HepG2 (cell line): ENCODE measurements around the gene MKX. TPM values are rescaled to one million over a fixed set of nuclear protein-coding genes. Genes with fewer than 3 reads are reported as not detected.

Experiments
- ATAC-seq: fragments of 200-7000 bp; cut with Tn5 transposase; 3 replicates; pipeline ENCODE4 v1.9.1; 2020; ENCODE audit warnings: mild to moderate bottlenecking, moderate library complexity
- BruUV-seq: library from RNA; stranded (reverse); fragments of 400-500 nt; replicated peaks from 2 replicates; lab custom pipeline; 2021; lab: Mats Ljungman, UMichigan
- CTCF ChIA-PET: fragments of 300-600 bp; formaldehyde crosslinking; extraction: SDS; loops from one replicate; lab custom pipeline; 2021; ENCODE audit warnings: low total read pairs, inconsistent platforms, low intra/inter-chr PET ratio; lab: Yijun Ruan, JAX
- POLR2A ChIA-PET: fragments of 350-600 bp; sonication (Branson Sonifier 250); formaldehyde crosslinking; loops from one replicate; lab custom pipeline; 2020; ENCODE audit warnings: antibody characterized with exemption, inconsistent platforms; lab: Yijun Ruan, JAX
- DNase-seq: peaks from one replicate; pipeline ENCODE4 v3.0.0-alpha.2; 2015; ENCODE audit warnings: low spot score
- FAIRE-seq: peaks from 3 replicates; lab custom pipeline; 2011; peaks lifted over from hg19 to GRCh38; lab: Jason Lieb, UNC
- H2AFZ ChIP-seq: one replicate; pipeline ENCODE4 v1.6.1; 2011; ENCODE audit warnings: low read length, inconsistent platforms
- H3K27ac ChIP-seq: fragments of 300-600 bp; 3 replicates; pipeline ENCODE4 v1.8.0; 2011; ENCODE audit warnings: mixed run types, mild to moderate bottlenecking, mixed read lengths, low read length, inconsistent platforms; ENCODE audit not compliant: insufficient read depth; ENCODE audit errors: extremely low read length
- H3K27me3 ChIP-seq, 2 experiments: fragments of 200-600 bp in 1 of 2; 2 replicates in 1 of 2; 3 replicates in 1 of 2; pipeline versions ENCODE4 v1.6.0 to v1.8.0; 2011; ENCODE audit warnings: low read length in 2 of 2, mild to moderate bottlenecking in 2 of 2, moderate library complexity in 2 of 2, inconsistent platforms in 1 of 2; ENCODE audit not compliant: insufficient read depth in 2 of 2, control insufficient read depth in 1 of 2
- H3K36me3 ChIP-seq, 2 experiments: fragments of 200-600 bp in 1 of 2; replicated peaks in 1 of 2; 2 replicates in 1 of 2; 3 replicates in 1 of 2; pipeline versions ENCODE4 v1.5.1 to v1.8.0; 2011; ENCODE audit warnings: low read length in 2 of 2, inconsistent platforms in 1 of 2; ENCODE audit not compliant: insufficient read depth in 2 of 2, control insufficient read depth in 1 of 2
- H3K4me1 ChIP-seq: 2 replicates; pipeline ENCODE4 v1.5.1; 2012; ENCODE audit warnings: low read length, inconsistent platforms; ENCODE audit not compliant: insufficient read depth
- H3K4me2 ChIP-seq: 2 replicates; pipeline ENCODE4 v1.6.0; 2011; ENCODE audit warnings: low read depth, low read length, inconsistent platforms
- H3K4me3 ChIP-seq, 3 experiments: fragments of 200-600 bp in 1 of 3; sonication (generic), shearing (Covaris generic) in 1 of 3; replicated peaks in 1 of 3; 2 replicates each; pipeline ENCODE4 v1.5.1; 2011 to 2016; ENCODE audit warnings: low read length in 3 of 3, inconsistent platforms in 2 of 3, low read depth in 2 of 3, mild to moderate bottlenecking in 2 of 3, control low read depth in 1 of 3, mixed read lengths in 1 of 3; ENCODE audit not compliant: insufficient read depth in 1 of 3
- H3K79me2 ChIP-seq: one replicate; pipeline ENCODE4 v1.6.1; 2011; ENCODE audit warnings: low read length, inconsistent platforms; ENCODE audit not compliant: insufficient read depth
- H3K9ac ChIP-seq: 2 replicates; pipeline ENCODE4 v1.6.0; 2011; ENCODE audit warnings: mild to moderate bottlenecking, low read depth, low read length, inconsistent platforms; ENCODE audit not compliant: insufficient read depth
- H3K9me3 ChIP-seq: 2 replicates; pipeline ENCODE4 v1.5.1; 2012; ENCODE audit warnings: mild to moderate bottlenecking, low read length
- H4K20me1 ChIP-seq: 2 replicates; pipeline ENCODE4 v1.6.0; 2011; ENCODE audit warnings: inconsistent platforms, mild to moderate bottlenecking, low read length, moderate library complexity; ENCODE audit not compliant: insufficient read depth
- BORCS8-MEF2B ChIP-seq: sonication (generic); formaldehyde crosslinking; IDR thresholded peaks from 2 replicates; pipeline ENCODE4 v1.8.0; 2022; ENCODE audit warnings: mild to moderate bottlenecking, missing genetic modification reagents
- HNRNPUL1 ChIP-seq: fragments of 200-400 bp; formaldehyde crosslinking; IDR thresholded peaks from 2 replicates; pipeline ENCODE4 v1.6.1; 2017; ENCODE audit warnings: low read depth, mild to moderate bottlenecking, low read length, moderate library complexity
- KAT7 ChIP-seq: IDR thresholded peaks from 2 replicates; pipeline ENCODE4 v1.6.1; 2018; ENCODE audit warnings: borderline replicate concordance, missing compliant biosample characterization
- SALL2 ChIP-seq: sonication (generic); formaldehyde crosslinking; IDR thresholded peaks from 2 replicates; pipeline ENCODE4 v1.8.1; 2023; ENCODE audit warnings: mild to moderate bottlenecking, missing genetic modification reagents, inconsistent platforms
- ZNF557 ChIP-seq: sonication (generic); formaldehyde crosslinking; IDR thresholded peaks from 2 replicates; pipeline ENCODE4 v1.4.0; 2020; ENCODE audit warnings: missing genetic modification reagents
- ZNF746 ChIP-seq: sonication (generic); formaldehyde crosslinking; IDR thresholded peaks from 2 replicates; pipeline ENCODE4 v1.8.0; 2022; ENCODE audit warnings: mild to moderate bottlenecking, missing genetic modification reagents
- ZNF761 ChIP-seq: sonication (generic); formaldehyde crosslinking; conservative IDR thresholded peaks from 2 replicates; pipeline ENCODE4 v1.4.0; 2020; ENCODE audit warnings: mild to moderate bottlenecking, missing genetic modification reagents
- WGBS: methylation state at CpG from one replicate; pipeline ENCODE4 v1.1.6; 2017; ENCODE audit warnings: low lambda C conversion rate; 5-methylcytosine and 5-hydroxymethylcytosine counted together
- in situ Hi-C: cut with HindIII; loops from 2 replicates; pipeline ENCODE4 v1.10.0; 2017; ENCODE audit warnings: low pct_unique_long_range_greater_than_20kb; ENCODE audit not compliant: extremely low pct_ligation_motif_present
- intact Hi-C: fragments of 100-400 bp; cut with micrococcal nuclease; formaldehyde crosslinking; loops from one replicate; pipeline ENCODE4 v1.10.0; 2022; ENCODE audit not compliant: unreplicated experiment
- polyA plus RNA-seq, 8 experiments: library from polyadenylated mRNA; depleted of rRNA in 3 of 8; stranded (reverse) in 7 of 8; unstranded in 1 of 8; fragments of >200 nt; fragmentation: Illumina TruSeq in 4 of 8; extraction: Trizol in 4 of 8; gene quantifications; 2 replicates each; pipeline versions ENCODE4 v1.2.1 to v1.2.3, GENCODE V29; 2011 to 2016; ENCODE audit warnings: low read depth in 4 of 8, missing spikeins in 1 of 8, mixed read lengths in 1 of 8; ENCODE audit not compliant: insufficient read depth in 1 of 8
- total RNA-seq, 5 experiments: library from RNA; depleted of rRNA; stranded (reverse); fragments of >200 nt; fragmentation: Illumina TruSeq; extraction: Trizol; gene quantifications; 2 replicates each; pipeline ENCODE4 v1.2.3, GENCODE V29; 2016; ENCODE audit warnings: low read depth in 1 of 5
- TF ChIP-seq, protein P1 (sequence below): sonication (generic); formaldehyde crosslinking; IDR thresholded peaks from 2 replicates; pipeline ENCODE4 v1.9.0; 2021; ENCODE audit warnings: missing genetic modification reagents, mild to moderate bottlenecking, borderline replicate concordance
- TF ChIP-seq, protein P2 (sequence below): sonication (generic); formaldehyde crosslinking; IDR thresholded peaks from 2 replicates; pipeline ENCODE4 v1.8.1; 2023; ENCODE audit warnings: mild to moderate bottlenecking, inconsistent platforms, moderate library complexity, missing genetic modification reagents, borderline replicate concordance

MKX gene
- total and polyA plus RNA-seq, 2 of the 13 experiments (the other 11 are each of a cell fraction or from before 2014, with no cell fraction given) = not detected

DNA sequence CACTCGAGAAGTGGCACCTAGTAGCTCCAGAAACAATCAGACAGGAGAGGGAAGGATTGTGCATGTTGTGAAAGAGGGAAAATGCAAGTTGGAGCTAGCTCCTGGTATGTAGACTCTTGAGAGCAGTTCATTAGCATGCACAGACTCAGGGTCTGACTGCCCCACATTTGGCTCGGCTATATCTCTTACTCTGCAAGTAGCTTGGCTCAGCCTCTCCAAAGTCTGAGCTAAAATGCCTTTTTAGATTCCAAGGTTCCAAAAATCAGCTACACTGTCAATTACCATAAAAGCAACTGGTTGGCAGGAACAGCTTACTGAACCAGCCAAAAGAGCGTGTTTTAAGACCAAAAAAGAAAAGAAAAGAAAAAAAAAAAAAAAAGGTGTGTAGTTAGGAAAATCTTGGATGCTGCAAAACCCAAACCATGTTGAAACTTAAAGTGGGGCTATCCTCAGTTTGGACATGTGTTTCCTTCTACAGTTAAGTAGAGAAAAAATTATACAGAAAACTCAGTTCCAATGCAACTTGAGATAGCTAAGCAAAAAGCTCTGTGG lies 65.5 kb downstream of the MKX start:
- no peak for ATAC-seq
- CTCF ChIA-PET = no interaction called here
- in situ Hi-C loops (no loop called here), intact Hi-C loops (no loop called here)
- Histone ChIP-seq H3K4me3 (no peak overlapping the region), H3K79me2 (no peaks in the 10 kb centered on the region), H2AFZ (no peak overlapping the region), H4K20me1 (no peaks in the 10 kb centered on the region), H3K36me3 (no peaks in the 10 kb centered on the region), H3K4me1 (no peaks in the 10 kb centered on the region), H3K27me3 (no peaks in the 10 kb centered on the region; a peak in 1 of 5 replicates), H3K9me3 (no peaks in the 10 kb centered on the region), H3K9ac (no peak overlapping the region), H3K4me2 (no peak overlapping the region), H3K27ac (no peak overlapping the region)
- no TSS peak for BruUV-seq
- no peak for DNase-seq
- TF ChIP-seq SALL2 (CRISPR knock-in tag) (no peak), ZNF746 (CRISPR knock-in tag) (no peak), BORCS8-MEF2B (CRISPR knock-in tag) (no peak), KAT7 (CRISPR knock-in tag) (no peak), HNRNPUL1 (no peak), ZNF761 (CRISPR knock-in tag) (no peak), ZNF557 (CRISPR knock-in tag) (no peak)
- TF ChIP-seq, protein P1, sequence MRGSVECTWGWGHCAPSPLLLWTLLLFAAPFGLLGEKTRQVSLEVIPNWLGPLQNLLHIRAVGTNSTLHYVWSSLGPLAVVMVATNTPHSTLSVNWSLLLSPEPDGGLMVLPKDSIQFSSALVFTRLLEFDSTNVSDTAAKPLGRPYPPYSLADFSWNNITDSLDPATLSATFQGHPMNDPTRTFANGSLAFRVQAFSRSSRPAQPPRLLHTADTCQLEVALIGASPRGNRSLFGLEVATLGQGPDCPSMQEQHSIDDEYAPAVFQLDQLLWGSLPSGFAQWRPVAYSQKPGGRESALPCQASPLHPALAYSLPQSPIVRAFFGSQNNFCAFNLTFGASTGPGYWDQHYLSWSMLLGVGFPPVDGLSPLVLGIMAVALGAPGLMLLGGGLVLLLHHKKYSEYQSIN (CRISPR knock-in tag) = no peak
- TF ChIP-seq, protein P2, sequence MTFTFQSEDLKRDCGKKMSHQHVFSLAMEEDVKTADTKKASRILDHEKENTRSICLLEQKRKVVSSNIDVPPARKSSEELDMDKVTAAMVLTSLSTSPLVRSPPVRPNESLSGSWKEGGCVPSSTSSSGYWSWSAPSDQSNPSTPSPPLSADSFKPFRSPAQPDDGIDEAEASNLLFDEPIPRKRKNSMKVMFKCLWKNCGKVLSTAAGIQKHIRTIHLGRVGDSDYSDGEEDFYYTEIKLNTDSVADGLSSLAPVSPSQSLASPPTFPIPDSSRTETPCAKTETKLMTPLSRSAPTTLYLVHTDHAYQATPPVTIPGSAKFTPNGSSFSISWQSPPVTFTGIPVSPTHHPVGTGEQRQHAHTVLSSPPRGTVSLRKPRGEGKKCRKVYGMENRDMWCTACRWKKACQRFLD (CRISPR knock-in tag) = no peak
- POLR2A ChIA-PET = no interaction called here
- 2% methylated on average over 3 of the region's 3 CpGs for WGBS
- no peak for FAIRE-seq
